ENCODE measurements around the gene STK31.

DNA sequence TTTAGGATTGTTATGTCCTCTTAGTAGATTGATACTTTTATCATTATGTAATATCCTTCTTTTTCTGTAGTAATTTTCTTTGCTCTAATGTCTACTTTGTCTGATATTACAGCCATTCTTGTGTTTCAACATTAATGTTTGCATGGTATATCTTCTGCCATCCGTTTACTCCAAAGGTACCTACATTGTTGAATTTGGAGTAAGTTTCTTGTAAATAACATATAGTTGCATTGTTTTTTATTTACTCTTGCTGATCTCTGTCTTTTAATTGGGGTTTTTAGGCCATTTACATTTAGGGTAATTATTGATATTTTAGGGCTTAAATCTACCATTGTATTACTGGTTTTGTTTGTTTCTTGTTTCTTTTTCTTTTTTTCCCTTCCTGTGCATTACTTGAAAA, 100.1 kb downstream of the STK31 start:
- TF ChIP-seq, protein P1, sequence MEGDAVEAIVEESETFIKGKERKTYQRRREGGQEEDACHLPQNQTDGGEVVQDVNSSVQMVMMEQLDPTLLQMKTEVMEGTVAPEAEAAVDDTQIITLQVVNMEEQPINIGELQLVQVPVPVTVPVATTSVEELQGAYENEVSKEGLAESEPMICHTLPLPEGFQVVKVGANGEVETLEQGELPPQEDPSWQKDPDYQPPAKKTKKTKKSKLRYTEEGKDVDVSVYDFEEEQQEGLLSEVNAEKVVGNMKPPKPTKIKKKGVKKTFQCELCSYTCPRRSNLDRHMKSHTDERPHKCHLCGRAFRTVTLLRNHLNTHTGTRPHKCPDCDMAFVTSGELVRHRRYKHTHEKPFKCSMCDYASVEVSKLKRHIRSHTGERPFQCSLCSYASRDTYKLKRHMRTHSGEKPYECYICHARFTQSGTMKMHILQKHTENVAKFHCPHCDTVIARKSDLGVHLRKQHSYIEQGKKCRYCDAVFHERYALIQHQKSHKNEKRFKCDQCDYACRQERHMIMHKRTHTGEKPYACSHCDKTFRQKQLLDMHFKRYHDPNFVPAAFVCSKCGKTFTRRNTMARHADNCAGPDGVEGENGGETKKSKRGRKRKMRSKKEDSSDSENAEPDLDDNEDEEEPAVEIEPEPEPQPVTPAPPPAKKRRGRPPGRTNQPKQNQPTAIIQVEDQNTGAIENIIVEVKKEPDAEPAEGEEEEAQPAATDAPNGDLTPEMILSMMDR (tag by site-specific recombination; IDR thresholded peaks at IDR 0.05): no peak
- no peak for TF ChIP-seq MZF1 (tag by site-specific recombination; IDR thresholded peaks at IDR 0.05; ENCODE audit: borderline replicate concordance)

Data from HEK293 (cell line).